Measurements from ENCODE around the gene PNKD.

DNA sequence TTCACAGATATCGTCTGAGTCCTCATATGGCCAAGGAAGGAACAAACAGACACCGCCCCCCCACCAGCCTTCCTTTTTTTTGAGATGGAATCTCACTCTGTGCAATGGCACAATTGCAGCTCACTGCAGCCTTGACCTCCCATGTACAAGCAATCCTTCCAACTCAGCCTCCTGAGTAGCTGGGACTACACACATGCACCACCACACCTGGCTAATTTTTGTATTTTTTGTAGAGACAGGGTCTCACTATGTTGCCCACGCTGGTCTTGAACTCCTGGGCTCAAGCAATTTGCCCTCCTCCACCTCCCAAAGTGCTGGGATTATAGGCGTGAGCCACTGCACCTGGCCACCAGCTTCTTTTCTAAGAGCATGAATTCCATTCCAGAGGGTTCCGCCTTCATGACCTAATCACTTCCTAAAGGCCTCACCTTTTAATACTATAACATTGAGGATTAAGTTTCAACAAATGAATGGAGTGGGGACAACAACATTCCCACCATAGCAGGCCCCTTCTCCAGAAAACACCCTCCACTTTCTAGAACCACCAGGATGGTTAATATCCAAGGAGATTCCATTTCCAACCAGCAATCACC is 24.2 kb downstream of the PNKD start:
- TF ChIP-seq, protein P1, sequence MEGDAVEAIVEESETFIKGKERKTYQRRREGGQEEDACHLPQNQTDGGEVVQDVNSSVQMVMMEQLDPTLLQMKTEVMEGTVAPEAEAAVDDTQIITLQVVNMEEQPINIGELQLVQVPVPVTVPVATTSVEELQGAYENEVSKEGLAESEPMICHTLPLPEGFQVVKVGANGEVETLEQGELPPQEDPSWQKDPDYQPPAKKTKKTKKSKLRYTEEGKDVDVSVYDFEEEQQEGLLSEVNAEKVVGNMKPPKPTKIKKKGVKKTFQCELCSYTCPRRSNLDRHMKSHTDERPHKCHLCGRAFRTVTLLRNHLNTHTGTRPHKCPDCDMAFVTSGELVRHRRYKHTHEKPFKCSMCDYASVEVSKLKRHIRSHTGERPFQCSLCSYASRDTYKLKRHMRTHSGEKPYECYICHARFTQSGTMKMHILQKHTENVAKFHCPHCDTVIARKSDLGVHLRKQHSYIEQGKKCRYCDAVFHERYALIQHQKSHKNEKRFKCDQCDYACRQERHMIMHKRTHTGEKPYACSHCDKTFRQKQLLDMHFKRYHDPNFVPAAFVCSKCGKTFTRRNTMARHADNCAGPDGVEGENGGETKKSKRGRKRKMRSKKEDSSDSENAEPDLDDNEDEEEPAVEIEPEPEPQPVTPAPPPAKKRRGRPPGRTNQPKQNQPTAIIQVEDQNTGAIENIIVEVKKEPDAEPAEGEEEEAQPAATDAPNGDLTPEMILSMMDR (IDR thresholded peaks at IDR 0.05), result no peak
- TF ChIP-seq POLR2AphosphoS5 (IDR thresholded peaks at IDR 0.05) (no peak), EP300 (IDR thresholded peaks at IDR 0.05) (no peak)

Data from suprapubic skin (tissue), 4 donors.